MCF 10A (cell line): ENCODE data around the gene HOMEZ. TPM values are rescaled to one million over a fixed set of nuclear protein-coding genes. Genes with fewer than 3 reads are reported as not detected.

ENCODE experiments used
- BruUV-seq: library from RNA; stranded (reverse); fragments of 400-500 nt; replicated peaks from 2 replicates; lab custom pipeline; 2021; lab: Mats Ljungman, UMichigan
- CTCF ChIA-PET: fragments of 300-600 bp; sonication (Branson Sonifier 250); formaldehyde crosslinking; extraction: SDS; loops from one replicate; lab custom pipeline; 2021; ENCODE audit warnings: antibody characterized with exemption, inconsistent platforms; lab: Yijun Ruan, JAX
- POLR2A ChIA-PET: fragments of 300-600, 350-650 bp; sonication (Branson Sonifier 250); formaldehyde crosslinking; extraction: SDS; loops from one replicate; lab custom pipeline; 2020; ENCODE audit warnings: antibody characterized with exemption, inconsistent platforms; lab: Yijun Ruan, JAX
- DNase-seq: peaks from one replicate; pipeline ENCODE4 v3.0.0-alpha.2; 2018; ENCODE audit not compliant: unreplicated experiment
- H3K27ac Mint-ChIP-seq: one replicate; pipeline ENCODE4 v1.8.0; 2022; ENCODE audit warnings: mild to moderate bottlenecking, low read depth, mixed read lengths; ENCODE audit not compliant: unreplicated experiment
- H3K27me3 Mint-ChIP-seq: one replicate; pipeline ENCODE4 v1.8.0; 2022; ENCODE audit warnings: mixed read lengths; ENCODE audit not compliant: insufficient read depth, unreplicated experiment
- H3K36me3 Mint-ChIP-seq: one replicate; pipeline ENCODE4 v1.8.0; 2022; ENCODE audit warnings: mild to moderate bottlenecking, moderate library complexity, mixed read lengths; ENCODE audit not compliant: insufficient read depth, unreplicated experiment
- H3K4me1 Mint-ChIP-seq: one replicate; pipeline ENCODE4 v1.8.0; 2022; ENCODE audit warnings: mixed read lengths; ENCODE audit not compliant: insufficient read depth, unreplicated experiment
- H3K4me3 Mint-ChIP-seq: one replicate; pipeline ENCODE4 v1.8.0; 2022; ENCODE audit warnings: mild to moderate bottlenecking, moderate library complexity, mixed read lengths; ENCODE audit not compliant: unreplicated experiment
- H3K9me3 Mint-ChIP-seq: one replicate; pipeline ENCODE4 v1.8.0; 2022; ENCODE audit warnings: mixed read lengths; ENCODE audit not compliant: unreplicated experiment
- intact Hi-C: fragments of 100-400 bp; cut with micrococcal nuclease; formaldehyde crosslinking; loops from 2 replicates; pipeline ENCODE4 v1.14.1; 2022
- total RNA-seq: library from RNA; stranded (reverse); gene quantifications from 2 replicates; pipeline ENCODE4 v1.2.3, GENCODE V29; 2022
- TF ChIP-seq, protein P1 (sequence below): fragments of 200-600 bp; IDR thresholded peaks from one replicate; pipeline ENCODE4 v1.8.0; 2022; ENCODE audit warnings: antibody characterized with exemption, mild to moderate bottlenecking; ENCODE audit not compliant: unreplicated experiment

The HOMEZ gene
- total RNA-seq, 1 experiment from 2014 or later: 9.3 TPM

DNA sequence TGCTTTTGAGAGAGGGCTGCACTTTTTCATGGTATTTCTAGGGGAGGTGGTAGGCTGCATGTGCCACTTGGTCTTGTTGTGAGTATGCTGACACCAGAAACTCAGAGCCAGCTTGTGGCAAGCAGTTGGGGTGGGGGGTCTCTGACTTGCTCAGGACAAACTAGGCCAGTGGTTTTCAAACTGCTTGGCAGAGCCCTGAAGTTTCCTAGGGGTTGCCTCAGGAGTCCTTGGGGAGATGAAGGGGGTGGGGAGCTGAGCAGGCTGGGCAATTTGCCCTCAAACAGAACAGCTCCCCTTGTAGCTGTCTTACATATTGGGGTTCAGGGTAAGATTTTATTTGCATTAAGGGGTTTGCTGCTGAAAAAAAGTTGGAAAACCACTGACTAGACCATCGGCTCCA, 24.6 kb upstream of the HOMEZ start:
- Mint-ChIP-seq H3K4me1 (peaks cover 20% of the 10 kb centered on the region), H3K27ac (no peak overlapping the region), H3K9me3 (no peaks in the 10 kb centered on the region), H3K4me3 (no peak overlapping the region), H3K27me3 (no peaks in the 10 kb centered on the region), H3K36me3 (peaks cover 52% of the 10 kb centered on the region)
- TF ChIP-seq, protein P1, sequence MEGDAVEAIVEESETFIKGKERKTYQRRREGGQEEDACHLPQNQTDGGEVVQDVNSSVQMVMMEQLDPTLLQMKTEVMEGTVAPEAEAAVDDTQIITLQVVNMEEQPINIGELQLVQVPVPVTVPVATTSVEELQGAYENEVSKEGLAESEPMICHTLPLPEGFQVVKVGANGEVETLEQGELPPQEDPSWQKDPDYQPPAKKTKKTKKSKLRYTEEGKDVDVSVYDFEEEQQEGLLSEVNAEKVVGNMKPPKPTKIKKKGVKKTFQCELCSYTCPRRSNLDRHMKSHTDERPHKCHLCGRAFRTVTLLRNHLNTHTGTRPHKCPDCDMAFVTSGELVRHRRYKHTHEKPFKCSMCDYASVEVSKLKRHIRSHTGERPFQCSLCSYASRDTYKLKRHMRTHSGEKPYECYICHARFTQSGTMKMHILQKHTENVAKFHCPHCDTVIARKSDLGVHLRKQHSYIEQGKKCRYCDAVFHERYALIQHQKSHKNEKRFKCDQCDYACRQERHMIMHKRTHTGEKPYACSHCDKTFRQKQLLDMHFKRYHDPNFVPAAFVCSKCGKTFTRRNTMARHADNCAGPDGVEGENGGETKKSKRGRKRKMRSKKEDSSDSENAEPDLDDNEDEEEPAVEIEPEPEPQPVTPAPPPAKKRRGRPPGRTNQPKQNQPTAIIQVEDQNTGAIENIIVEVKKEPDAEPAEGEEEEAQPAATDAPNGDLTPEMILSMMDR: no peak
- ChIA-PET POLR2A (interaction anchor here (0.7 to 14.7 kb wide), 3 partner anchors 9 to 24 kb away, joined by 3 to 339 read pairs (median 27); partner anchors contain the start of genes HOMEZ, PABPN1 and PPP1R3E), CTCF (interaction anchor here (0.6 to 1.6 kb wide), 6 partner anchors 8 to 316 kb away, joined by 3 to 7 read pairs (median 5); partner anchors contain the start of genes PABPN1 and PPP1R3E)
- no TSS peak for BruUV-seq
- intact Hi-C loops: no loop called here
- DNase-seq: no peak

DNA sequence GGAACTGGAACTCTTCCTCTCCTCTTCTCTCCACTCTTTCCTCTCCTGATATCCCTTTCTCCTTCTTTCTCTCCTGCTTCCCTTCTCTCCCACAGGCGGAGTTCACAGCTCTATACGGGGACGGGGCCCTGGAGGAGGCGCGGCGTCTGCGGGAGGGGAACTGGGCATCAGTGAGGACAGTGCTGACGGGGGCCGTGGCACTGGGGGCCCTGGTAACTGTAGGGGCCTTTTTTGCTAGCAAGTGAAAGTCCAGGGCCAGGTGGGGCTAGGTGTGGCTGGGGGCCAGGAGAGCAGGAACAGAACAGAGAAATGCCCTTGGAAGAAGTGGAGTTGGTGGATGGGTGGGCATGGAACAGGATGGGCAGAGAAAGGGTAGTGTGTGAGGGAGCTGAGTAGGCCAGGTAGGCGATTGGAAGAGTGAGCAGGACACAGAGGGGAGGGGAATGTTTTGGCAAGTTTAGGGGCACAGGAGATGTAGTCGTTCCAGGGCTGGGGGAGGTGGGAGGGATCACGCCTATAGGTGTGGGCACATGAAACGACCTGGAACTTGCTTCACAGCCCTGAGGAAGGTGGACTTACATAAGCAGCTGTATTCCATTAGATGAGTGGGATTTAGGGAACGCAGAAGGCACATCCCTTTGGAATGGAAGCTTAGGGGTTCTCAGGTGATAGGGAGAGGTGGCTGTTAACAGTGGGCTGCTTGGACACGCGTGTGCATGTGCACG, 23.0 kb upstream of the HOMEZ start:
- TF ChIP-seq, protein P1: no peak
- H3K9me3 Mint-ChIP-seq: no peaks in the 10 kb centered on the region
- H3K4me3 Mint-ChIP-seq: peak overlapping the region; percentile 98
- no peaks in the 10 kb centered on the region for H3K27me3 Mint-ChIP-seq
- intact Hi-C loops: no loop called here
- H3K4me1 Mint-ChIP-seq: peaks cover 20% of the 10 kb centered on the region
- peak overlapping the region; percentile 88 for H3K27ac Mint-ChIP-seq
- no peak for DNase-seq
- TSS peak; percentile 3 for BruUV-seq
- CTCF ChIA-PET: interaction anchor here (0.6 to 3.9 kb wide), 8 partner anchors 12 to 844 kb away, joined by 3 to 30 read pairs (median 4); partner anchors contain the start of gene PABPN1
- peaks cover 48% of the 10 kb centered on the region for H3K36me3 Mint-ChIP-seq
- POLR2A ChIA-PET: interaction anchor here (0.7 to 14.7 kb wide), 3 partner anchors 11 to 801 kb away, joined by 3 to 339 read pairs (median 3); partner anchors contain the start of genes HOMEZ and PABPN1

DNA sequence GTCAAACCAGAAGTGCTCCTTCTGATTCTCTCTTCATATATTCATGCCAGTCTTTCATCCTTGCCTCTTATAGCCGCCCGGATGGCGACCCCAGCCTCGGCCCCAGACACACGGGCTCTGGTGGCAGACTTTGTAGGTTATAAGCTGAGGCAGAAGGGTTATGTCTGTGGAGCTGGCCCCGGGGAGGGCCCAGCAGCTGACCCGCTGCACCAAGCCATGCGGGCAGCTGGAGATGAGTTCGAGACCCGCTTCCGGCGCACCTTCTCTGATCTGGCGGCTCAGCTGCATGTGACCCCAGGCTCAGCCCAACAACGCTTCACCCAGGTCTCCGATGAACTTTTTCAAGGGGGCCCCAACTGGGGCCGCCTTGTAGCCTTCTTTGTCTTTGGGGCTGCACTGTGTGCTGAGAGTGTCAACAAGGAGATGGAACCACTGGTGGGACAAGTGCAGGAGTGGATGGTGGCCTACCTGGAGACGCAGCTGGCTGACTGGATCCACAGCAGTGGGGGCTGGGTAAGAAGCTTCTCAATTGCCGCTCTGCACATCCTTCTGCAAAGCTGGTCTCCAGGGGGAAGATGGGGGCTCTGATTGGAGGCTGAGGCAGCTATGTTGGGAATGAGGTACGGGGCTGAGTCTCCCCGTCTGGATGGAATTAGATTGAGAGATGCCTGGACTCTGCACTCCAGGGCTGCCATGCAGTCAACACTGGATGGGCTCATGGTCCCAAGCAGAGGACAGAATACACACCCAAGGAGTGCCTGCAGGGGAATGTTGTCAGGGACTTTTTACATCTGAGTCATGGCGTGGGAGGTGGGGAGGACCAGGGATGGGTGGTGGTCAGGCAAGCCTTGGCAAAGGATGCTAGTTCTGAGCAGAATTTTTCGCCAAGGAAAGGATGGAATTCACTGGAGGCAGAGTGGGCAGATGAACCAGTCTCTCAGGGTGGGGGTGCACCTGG, 22.0 kb upstream of the HOMEZ start:
- H3K27me3 Mint-ChIP-seq: no peaks in the 10 kb centered on the region
- no peaks in the 10 kb centered on the region for H3K9me3 Mint-ChIP-seq
- peaks cover 48% of the 10 kb centered on the region for H3K36me3 Mint-ChIP-seq
- TF ChIP-seq, protein P1: no peak
- peaks cover 26% of the 10 kb centered on the region for H3K4me1 Mint-ChIP-seq
- TSS peak; percentile 67 for BruUV-seq
- peak; percentile 67 for DNase-seq
- intact Hi-C loops: loop anchor here (2.0 kb wide), 1 partner anchor 13 kb away; the partner anchor contains the start of gene PABPN1
- peak overlapping the region; percentile 98 for H3K4me3 Mint-ChIP-seq
- peak overlapping the region; percentile 88 for H3K27ac Mint-ChIP-seq
- POLR2A ChIA-PET: interaction anchor here (0.6 to 14.7 kb wide), 11 partner anchors 12 to 802 kb away, joined by 3 to 339 read pairs (median 4); partner anchors contain the start of genes ACIN1, C14orf119, HOMEZ and PABPN1
- CTCF ChIA-PET: interaction anchor here (0.6 to 3.9 kb wide), 10 partner anchors 8 to 845 kb away, joined by 3 to 30 read pairs (median 4); partner anchors contain the start of genes DHRS4 and PABPN1
